Thoracic aorta (tissue), 2 donors: ENCODE measurements around the gene ACTR8. TPM values are rescaled to one million over a fixed set of nuclear protein-coding genes. Genes with fewer than 3 reads are reported as not detected.

ENCODE experiments used
- ATAC-seq: fragments of 150-250 bp; one replicate; pipeline ENCODE4 v1.8.0; 2017; ENCODE audit warnings: low read depth; ENCODE audit not compliant: insufficient number of reproducible peaks, low FRiP score
- DNase-seq: peaks from one replicate; pipeline ENCODE4 v3.0.0-alpha.2; 2020; ENCODE audit warnings: low spot score
- H3K27ac ChIP-seq, 2 donors: fragments of 200-600 bp; sonication (generic); 1 replicate in 1 of 2; 2 replicates in 1 of 2; pipeline ENCODE4 v1.5.1; 2016; ENCODE audit warnings: mild to moderate bottlenecking in 2 of 2, moderate library complexity in 2 of 2
- H3K27me3 ChIP-seq: fragments of 200-600 bp; sonication (generic); replicated peaks from 2 replicates; pipeline ENCODE4 v1.6.0; 2016; ENCODE audit warnings: mild to moderate bottlenecking; ENCODE audit not compliant: insufficient read depth
- H3K36me3 ChIP-seq: fragments of 200-600 bp; sonication (generic); one replicate; pipeline ENCODE4 v1.5.1; 2016
- H3K4me1 ChIP-seq, 2 donors: fragments of 200-600 bp; sonication (generic); 1 replicate in 1 of 2; 2 replicates in 1 of 2; pipeline versions ENCODE4 v1.5.1 to v1.6.0; 2016; ENCODE audit warnings: low read depth in 2 of 2, mild to moderate bottlenecking in 1 of 2; ENCODE audit not compliant: control insufficient read depth in 1 of 2
- H3K4me3 ChIP-seq: fragments of 200-600 bp; sonication (generic); 2 replicates; pipeline ENCODE4 v1.5.1; 2016; ENCODE audit warnings: mild to moderate bottlenecking
- H3K9me3 ChIP-seq: fragments of 200-600 bp; sonication (generic); 2 replicates; pipeline ENCODE4 v1.5.1; 2016
- CTCF ChIP-seq: fragments of 200-600 bp; sonication (generic); IDR thresholded peaks from one replicate; pipeline ENCODE4 v1.5.1; 2019; ENCODE audit warnings: antibody characterized with exemption
- total RNA-seq, 2 donors: library from RNA; depleted of rRNA; stranded (reverse); fragments of >200 nt; gene quantifications; one replicate each; pipeline versions ENCODE4 v1.1.0 to v1.2.3, GENCODE V29; 2016

Gene ACTR8
- total RNA-seq, 2 donors from 2014 or later: 13.1 to 22.8 TPM

GRCh38 chr3:53833700-53834099 is 48.3 kb downstream of the ACTR8 start:
- Histone ChIP-seq H3K27me3 (no peaks in the 10 kb centered on the region), H3K4me3 (no peak overlapping the region), H3K9me3 (no peaks in the 10 kb centered on the region), H3K36me3 (no peaks in the 10 kb centered on the region), H3K4me1 (no peaks in the 10 kb centered on the region), H3K27ac (no peak overlapping the region)
- no peak for TF ChIP-seq CTCF
- ATAC-seq (no peak), DNase-seq (no peak)

GRCh38 chr3:53833053-53833645 is 48.8 kb downstream of the ACTR8 start:
- Histone ChIP-seq H3K27ac (no peak overlapping the region), H3K9me3 (no peaks in the 10 kb centered on the region), H3K27me3 (no peaks in the 10 kb centered on the region), H3K4me3 (no peak overlapping the region), H3K36me3 (no peaks in the 10 kb centered on the region), H3K4me1 (no peaks in the 10 kb centered on the region)
- DNase-seq (no peak), ATAC-seq (no peak)
- TF ChIP-seq CTCF: no peak

GRCh38 chr3:53830944-53831343 is 51.0 kb downstream of the ACTR8 start:
- ATAC-seq (no peak), DNase-seq (no peak)
- Histone ChIP-seq H3K27me3 (no peaks in the 10 kb centered on the region), H3K9me3 (no peaks in the 10 kb centered on the region), H3K4me1 (no peaks in the 10 kb centered on the region), H3K4me3 (no peak overlapping the region), H3K36me3 (no peaks in the 10 kb centered on the region), H3K27ac (no peak overlapping the region)
- TF ChIP-seq CTCF: no peak

- H3K4me1 ChIP-seq: no peaks in the 10 kb centered on the region
- no peaks in the 10 kb centered on the region for H3K36me3 ChIP-seq
- no peaks in the 10 kb centered on the region for H3K27me3 ChIP-seq
- no peak for DNase-seq
- ATAC-seq: no peak
- H3K27ac ChIP-seq: no peak overlapping the region
- no peaks in the 10 kb centered on the region for H3K9me3 ChIP-seq
- no peak overlapping the region for H3K4me3 ChIP-seq
- no peak for TF ChIP-seq CTCF
These were observed 52.3 kb downstream of the ACTR8 start for GRCh38 chr3:53829605-53830004.

GRCh38 chr3:53828581-53828980 is 53.4 kb downstream of the ACTR8 start:
- H3K27ac ChIP-seq: no peak overlapping the region
- H3K36me3 ChIP-seq: no peaks in the 10 kb centered on the region
- no peak for DNase-seq
- H3K27me3 ChIP-seq: no peaks in the 10 kb centered on the region
- no peaks in the 10 kb centered on the region for H3K9me3 ChIP-seq
- no peaks in the 10 kb centered on the region for H3K4me1 ChIP-seq
- ATAC-seq: no peak
- no peak for TF ChIP-seq CTCF
- no peak overlapping the region for H3K4me3 ChIP-seq
